HG03175 (cell line): ENCODE results near the gene LRTM1.

Experiments
- ATAC-seq: cut with Tn5 transposase; IDR thresholded peaks from one replicate; pipeline ENCODE4 v1.9.1; 2021; ENCODE audit warnings: mild to moderate bottlenecking, moderate library complexity; ENCODE audit not compliant: unreplicated experiment

The LRTM1 gene

DNA sequence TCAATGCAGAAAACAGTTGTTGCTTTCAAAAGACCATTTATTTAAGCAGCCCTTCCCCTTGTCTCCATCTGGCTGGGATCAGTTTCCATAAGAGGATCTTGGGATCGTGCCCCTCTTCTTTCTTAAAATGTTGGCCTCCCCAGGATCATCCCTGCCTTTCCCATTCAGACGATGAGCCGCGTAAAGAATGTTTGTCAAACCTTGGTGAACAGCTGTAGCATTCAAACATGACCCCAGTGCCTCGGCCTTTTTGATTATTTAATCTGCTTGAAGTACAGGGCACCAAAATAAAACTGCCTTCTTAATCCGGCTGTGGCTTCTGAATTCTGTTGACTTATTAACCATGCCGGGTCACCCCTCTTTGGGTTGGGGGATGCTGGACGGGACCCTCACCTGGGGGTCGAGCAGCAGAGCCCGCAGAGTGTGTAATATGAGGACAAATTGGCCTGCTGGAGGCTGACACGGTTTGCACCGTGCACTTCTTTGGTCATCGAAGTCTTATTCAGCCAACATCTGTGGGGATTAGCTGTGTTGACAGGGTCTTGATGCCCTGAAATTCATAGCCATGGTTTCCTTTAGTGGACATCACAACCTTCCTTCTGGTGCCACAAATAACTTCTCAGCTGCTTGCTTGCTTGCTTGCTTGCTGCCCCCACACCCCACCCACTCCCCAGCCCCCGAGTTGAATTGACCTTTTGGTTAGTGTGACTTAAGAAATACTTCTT lies at the start of gene LRTM1:
Gene LRTM1 (minus strand): TSS at position 14 of the 725 bp plus-strand sequence. CDS start 148 bp downstream, outside the sequence.
- ATAC-seq, result no peak

DNA sequence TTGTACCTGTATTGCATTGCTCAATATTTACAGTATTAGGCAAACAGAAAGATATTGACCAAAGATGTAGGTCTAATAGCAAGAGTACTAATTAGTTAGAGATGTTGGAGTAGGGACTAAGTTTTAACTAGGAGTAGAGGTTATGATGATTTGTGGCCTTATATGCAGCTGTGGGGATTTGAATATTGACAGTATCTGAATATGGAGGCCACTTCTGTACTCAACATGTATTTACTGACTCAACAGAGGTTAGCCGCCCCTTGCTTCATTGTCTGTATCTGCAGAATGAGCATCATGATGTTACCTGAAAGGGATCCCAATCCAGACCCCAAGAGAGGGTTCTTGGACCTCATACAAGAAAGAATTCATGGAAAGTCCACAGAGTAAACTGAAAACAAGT lies 49.6 kb upstream of the LRTM1 start:
- ATAC-seq, result no peak

GRCh38 chr3:54970895-54971294 lies 43.0 kb upstream of the LRTM1 start:
- no peak for ATAC-seq

- no peak for ATAC-seq
Measured at GRCh38 chr3:54969652-54970051, 41.8 kb upstream of the LRTM1 start.

GRCh38 chr3:54968546-54969172 lies 40.8 kb upstream of the LRTM1 start:
- no peak for ATAC-seq

- no peak for ATAC-seq
Measured at GRCh38 chr3:54967731-54968161, 39.9 kb upstream of the LRTM1 start.

DNA sequence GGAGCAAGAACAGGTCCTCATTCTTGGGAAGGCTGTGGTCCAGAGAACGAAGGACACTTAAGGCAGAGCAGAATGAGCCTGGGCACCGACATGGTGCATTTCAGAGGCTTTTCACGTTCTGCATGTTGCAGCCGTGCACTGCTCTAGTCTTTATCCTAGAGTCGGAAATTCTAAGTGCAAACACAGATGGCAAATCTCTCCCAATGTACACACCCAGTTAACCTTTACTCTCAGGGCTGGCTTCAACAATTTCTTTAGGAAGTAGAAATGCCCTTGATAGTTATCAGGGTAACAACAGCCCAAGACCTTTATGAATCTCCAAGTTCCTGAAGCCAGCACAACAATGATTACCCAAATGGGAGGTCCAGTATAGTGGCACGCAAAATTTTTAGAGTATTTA lies 39.1 kb upstream of the LRTM1 start:
- ATAC-seq, result no peak

- ATAC-seq, result no peak
Measured at GRCh38 chr3:54965746-54966145, 37.9 kb upstream of the LRTM1 start.

GRCh38 chr3:54964081-54964480 lies 36.2 kb upstream of the LRTM1 start:
- no peak for ATAC-seq

DNA sequence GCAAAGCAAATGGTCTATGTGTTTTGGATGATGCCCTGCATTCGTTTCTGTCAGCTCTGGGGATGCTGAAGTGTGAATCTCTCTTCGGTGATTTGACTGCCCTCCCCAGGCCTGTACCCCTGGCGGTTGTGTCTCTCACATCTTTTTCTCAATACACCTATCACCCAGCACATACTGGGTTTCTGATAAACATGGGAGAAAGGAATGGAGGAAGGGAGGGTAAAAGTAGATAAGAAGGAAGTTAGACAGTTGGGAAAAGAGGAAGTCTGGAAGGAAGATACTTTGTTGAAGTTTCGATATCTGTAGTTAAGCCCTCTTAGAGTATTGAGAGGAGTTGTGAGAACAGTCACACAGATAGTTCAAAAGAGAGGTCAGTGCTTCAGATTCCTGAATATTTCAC lies 35.8 kb upstream of the LRTM1 start:
- no peak for ATAC-seq

- ATAC-seq, result no peak
Measured at GRCh38 chr3:54962200-54962599, 34.3 kb upstream of the LRTM1 start.

GRCh38 chr3:54960701-54961100 lies 32.8 kb upstream of the LRTM1 start:
- no peak for ATAC-seq

DNA sequence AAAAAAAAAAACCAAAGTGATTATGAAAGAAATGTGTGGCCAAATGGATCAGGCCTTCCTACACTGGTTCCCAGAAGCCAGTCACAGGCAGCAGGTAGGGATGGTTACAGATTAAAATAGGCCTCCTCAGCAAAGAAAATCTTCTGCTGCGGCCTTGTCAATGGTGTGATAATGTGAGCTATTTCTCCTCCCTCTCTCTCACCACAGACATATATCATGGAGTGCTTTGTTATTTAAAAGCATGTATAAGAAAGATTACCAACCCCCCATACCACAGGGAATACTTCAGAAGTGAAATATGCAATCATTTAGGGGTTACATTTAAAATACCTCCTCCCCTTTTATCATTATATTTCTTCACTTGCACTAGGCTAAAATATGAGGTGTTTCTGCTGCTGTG lies 32.2 kb upstream of the LRTM1 start:
- no peak for ATAC-seq

GRCh38 chr3:54957711-54958110 lies 29.9 kb upstream of the LRTM1 start:
- ATAC-seq, result no peak

DNA sequence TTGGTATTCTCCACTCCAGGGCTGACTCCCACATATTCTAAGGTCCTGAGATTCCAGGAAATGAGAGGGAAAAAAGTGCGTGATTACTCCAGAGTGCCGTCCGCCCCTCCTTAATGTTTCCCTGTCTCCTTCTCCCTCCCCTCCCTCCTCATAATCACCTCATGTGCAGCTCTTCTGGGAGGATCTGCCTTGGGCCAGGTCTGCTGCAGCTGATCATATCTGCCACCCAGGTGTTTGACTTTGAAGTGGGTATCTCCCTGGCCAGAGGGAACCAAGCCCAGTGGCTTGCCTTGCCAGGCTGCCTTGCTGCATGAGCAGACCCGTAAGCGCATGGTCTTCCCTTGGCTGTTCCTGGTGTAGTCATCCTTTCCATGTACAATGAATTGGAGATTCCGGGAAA lies 28.1 kb upstream of the LRTM1 start:
- ATAC-seq, result no peak

DNA sequence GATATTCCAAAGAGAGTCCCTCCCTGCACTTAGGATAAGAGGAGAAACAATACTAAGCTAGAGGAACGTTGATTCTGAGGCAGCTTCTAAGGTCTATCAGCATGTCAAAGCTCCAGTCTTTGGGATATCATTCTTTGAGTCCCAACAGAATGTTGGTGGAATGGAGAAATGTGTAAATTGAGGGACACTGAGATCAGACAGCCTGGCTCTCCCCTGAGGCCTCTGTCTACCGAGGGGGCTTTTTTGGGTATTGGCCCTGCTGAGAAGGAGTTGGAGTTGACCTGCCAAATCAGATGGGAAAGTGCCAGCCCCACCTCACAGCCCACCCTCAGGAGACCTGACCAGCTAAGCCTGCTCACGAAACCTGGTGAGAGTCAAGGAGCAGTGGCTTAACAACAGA lies 27.6 kb upstream of the LRTM1 start:
- no peak for ATAC-seq

DNA sequence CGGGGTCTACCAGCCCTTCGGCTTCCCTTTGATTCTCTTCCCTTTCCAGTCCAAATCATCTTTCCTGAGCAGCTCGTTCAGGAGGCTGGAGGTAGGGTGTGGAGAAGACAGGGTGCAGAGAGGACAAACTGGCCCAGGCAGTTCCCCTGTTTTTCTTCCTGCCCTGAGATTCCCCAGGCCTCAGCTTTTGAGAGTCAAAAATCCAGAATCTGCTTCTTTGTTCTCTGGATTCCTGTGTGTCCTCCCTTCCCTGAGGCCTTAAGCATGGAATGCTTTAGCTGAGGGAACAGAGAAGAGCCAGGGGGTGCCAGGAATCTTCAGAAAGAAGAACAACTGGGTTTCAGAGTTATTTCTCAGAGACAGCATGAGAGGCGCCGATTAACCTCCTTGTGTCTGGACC lies 26.7 kb upstream of the LRTM1 start:
- ATAC-seq, result no peak

GRCh38 chr3:54954022-54954421 lies 26.2 kb upstream of the LRTM1 start:
- no peak for ATAC-seq

- no peak for ATAC-seq
Measured at GRCh38 chr3:54951405-54951804, 23.5 kb upstream of the LRTM1 start.

DNA sequence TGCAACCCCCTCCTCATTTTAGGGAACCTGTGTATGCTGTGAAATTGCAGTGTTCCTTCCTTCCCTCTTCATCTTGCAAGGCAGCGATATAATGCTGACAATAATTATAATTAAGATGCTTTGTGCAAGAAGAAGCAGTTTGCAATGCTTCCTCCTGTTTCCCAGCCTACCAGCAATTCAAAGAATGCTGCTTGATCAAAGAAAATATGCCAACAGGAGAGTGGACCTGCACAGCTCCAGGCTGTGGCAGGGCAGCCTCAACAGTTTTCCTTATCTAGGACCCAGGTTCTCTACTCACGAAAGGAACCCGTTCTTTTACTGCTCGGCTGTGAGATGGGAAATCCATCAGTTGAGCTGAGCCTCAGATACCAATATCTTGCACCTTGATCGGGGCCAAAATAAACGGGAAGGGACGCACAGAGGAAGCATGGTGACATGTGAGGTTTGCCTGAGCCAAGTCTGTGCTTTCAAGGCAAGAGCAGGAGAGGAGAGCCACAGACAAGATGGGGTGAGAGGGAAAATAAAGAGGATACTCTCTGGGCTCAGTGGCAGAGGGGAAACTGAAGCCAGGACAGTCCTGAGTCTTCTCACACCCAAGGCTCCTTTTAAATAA lies 22.6 kb upstream of the LRTM1 start:
- ATAC-seq, result no peak

GRCh38 chr3:54949491-54950044 lies 21.7 kb upstream of the LRTM1 start:
- ATAC-seq, result no peak
